HG02763 (cell line): ENCODE measurements around the gene LMCD1.

ENCODE experiments used
- ATAC-seq: cut with Tn5 transposase; IDR thresholded peaks from one replicate; pipeline ENCODE4 v1.9.1; 2021; ENCODE audit warnings: mild to moderate bottlenecking, moderate library complexity; ENCODE audit not compliant: unreplicated experiment

Gene LMCD1

GRCh38 chr3:8501371-8502131 is at the start of gene LMCD1:
LMCD1 (plus strand) TSS chr3:8501823; CDS start chr3:8501939, 116 bp downstream.
- ATAC-seq: peak; percentile 96

- no peak for ATAC-seq
These were observed 49.5 kb upstream of the LMCD1 start for GRCh38 chr3:8452112-8452511.

DNA sequence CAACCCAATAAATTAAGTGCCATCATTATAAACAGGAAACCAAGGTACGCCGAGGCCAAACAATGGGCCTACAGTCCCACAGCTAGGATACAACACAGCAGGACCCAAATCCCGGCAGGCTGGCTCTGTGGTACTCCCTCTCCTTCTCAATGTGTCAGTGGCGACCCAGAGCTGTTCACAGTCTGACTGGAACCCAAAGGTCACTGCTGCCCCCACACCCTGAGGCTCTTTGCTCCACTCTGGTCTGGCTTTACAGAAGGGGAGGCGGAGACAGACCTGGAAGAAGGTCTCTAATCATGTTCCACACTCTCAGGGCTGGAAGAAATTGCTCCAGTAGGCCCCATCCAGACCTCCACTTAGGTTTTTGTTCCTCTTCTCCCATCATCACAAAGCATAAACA is 48.5 kb upstream of the LMCD1 start:
- ATAC-seq: no peak

DNA sequence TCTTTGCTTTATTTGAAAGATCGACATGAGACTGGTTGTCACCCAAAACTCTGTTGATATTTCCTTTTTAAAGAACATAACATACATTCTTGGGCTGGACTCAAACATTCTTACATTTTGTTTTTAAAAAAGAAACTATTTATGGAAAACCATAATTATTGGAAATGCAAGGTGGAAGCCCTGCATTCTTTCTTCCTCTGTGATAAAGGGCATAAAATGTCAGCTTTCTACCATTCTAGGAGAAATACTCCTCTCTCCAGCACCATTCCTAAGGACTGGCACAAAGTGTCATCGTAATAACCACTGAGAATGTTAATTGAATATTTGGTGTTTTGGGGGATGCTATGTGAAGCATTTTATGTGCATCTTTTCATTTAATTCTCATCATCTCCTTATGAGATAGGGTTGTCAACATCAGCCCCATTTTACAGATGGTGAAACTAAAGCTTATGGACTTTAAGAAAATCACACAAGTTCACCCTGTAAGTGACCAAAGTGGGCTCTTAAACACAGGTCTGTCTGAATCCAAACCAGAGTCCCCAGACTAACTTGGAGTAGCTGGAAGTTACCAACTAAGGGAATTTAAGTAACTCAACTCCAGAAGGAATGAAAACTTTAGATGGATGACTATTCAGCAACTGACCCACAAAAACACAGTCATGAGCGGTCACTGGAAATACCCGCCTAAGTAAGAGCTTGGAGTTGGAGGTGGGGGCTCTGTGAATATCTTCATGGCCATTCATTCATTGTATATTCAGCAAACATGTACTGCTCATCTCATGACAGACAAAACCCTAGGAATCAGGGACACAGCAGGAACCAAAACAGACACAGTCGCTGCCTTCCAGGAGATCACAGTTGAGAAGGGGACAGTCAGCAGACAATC is 45.9 kb upstream of the LMCD1 start:
- no peak for ATAC-seq

- ATAC-seq: no peak
These were observed 45.2 kb upstream of the LMCD1 start for GRCh38 chr3:8456412-8456811.

DNA sequence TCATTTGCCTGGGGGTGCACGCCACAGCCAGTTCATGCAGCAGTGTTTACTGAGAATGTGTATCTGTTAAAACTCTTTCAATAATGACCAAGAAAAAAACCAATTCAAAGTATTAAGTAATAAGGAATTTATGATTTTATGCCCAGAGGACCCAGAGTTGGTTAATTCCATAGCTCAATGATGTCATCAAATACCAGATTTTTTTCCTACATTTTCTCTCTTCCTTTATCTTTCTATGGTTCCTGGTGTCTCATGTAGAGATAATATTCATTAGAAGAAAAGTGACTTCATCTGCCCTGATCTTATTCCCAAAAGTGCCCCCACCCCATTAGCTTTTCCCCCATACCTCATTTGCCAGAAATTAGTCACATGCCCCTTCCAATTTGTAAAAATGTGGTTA is 44.6 kb upstream of the LMCD1 start:
- no peak for ATAC-seq

GRCh38 chr3:8458238-8458661 is 43.4 kb upstream of the LMCD1 start:
- no peak for ATAC-seq

DNA sequence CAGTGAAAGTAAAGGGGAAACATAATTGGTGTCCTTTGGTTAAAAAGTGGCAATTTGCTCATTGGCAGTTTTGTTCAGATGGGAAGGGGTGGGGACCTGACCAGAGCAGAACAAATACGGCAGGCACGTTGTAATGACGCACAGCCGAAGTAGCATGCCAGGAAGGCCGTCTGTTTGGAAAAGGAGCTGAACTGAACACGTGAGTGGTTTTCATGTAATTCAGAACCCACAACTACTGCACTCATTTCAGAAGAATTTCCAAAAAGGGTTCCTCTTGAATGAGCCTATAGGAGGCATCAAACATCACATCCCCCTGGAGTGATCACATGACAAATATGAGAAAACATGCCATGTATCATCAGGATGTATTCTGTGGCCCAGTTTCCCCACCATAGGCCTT is 42.9 kb upstream of the LMCD1 start:
- no peak for ATAC-seq

DNA sequence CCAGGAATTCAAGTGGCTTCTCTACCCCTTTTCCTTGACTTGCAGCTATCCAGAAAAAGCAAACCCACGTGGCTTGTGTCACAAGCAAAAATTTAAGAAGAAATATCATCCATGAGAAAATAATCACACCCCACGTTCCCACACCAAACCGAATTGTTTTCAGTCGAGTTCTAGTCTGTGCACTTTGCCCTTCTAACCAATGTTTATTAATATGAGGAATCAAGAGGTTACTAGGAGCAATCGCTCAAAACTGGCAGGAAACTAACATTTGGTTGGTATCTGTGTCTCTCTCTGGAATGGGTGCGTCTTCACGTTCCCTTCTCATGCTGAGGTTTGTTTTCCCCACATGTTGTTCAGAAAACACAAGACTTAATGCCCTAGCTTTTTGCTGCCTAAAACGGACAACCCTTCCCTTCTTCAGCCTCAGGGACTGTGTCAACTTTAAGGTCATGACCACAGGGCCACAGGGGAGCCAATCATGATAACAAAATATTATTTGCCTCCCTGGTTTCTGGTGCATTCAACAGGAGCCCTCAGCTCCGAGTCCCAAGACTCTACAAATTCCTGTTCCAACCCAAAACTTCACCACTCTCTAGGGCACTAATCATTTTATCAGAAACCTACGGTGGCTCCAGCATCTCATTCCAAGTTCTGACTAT is 41.4 kb upstream of the LMCD1 start:
- no peak for ATAC-seq

- no peak for ATAC-seq
These were observed 40.7 kb upstream of the LMCD1 start for GRCh38 chr3:8460815-8461456.

- no peak for ATAC-seq
These were observed 37.0 kb upstream of the LMCD1 start for GRCh38 chr3:8464668-8465067.

DNA sequence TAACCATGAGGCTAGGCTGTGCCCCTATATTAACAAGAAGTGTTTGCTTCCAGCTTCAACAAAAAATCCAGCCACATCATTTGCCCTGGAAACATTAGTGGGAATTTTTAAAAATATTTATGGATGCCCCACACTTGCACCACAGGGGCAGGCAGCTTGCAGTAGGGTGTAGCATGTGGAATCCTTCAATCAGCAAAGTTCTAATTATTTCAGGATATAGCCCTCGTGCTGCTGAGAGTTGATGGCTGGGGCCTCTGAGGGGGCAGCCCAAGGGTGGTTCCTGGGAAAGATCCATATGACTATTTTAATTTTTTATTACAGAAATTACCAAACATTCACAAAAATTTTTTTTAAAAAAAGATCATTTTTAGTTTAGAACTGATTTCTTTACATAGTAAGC is 35.1 kb upstream of the LMCD1 start:
- ATAC-seq: no peak

GRCh38 chr3:8470801-8471200 is 30.8 kb upstream of the LMCD1 start:
- no peak for ATAC-seq

GRCh38 chr3:8472549-8472948 is 29.1 kb upstream of the LMCD1 start:
- ATAC-seq: no peak

- ATAC-seq: no peak
These were observed 28.6 kb upstream of the LMCD1 start for GRCh38 chr3:8473029-8473428.

DNA sequence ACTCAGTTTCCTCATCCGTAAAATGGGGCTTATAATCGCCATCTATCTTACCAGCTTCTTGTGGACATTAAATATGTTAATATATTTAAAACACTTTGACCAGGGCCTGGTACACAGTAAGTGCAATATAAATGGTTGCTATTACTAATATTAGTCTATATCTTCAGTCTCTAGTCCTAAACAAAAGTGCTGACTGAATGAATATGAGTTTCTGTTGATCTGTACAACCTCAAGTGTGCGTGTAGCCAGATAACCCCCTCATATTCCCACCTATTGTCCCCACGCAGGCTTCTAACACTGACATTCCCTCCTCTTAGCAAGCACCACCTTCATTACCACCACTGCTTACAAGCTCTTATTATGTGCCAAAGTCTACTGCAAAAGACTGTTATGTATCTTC is 27.6 kb upstream of the LMCD1 start:
- no peak for ATAC-seq

- ATAC-seq: no peak
These were observed 26.6 kb upstream of the LMCD1 start for GRCh38 chr3:8474991-8475390.

DNA sequence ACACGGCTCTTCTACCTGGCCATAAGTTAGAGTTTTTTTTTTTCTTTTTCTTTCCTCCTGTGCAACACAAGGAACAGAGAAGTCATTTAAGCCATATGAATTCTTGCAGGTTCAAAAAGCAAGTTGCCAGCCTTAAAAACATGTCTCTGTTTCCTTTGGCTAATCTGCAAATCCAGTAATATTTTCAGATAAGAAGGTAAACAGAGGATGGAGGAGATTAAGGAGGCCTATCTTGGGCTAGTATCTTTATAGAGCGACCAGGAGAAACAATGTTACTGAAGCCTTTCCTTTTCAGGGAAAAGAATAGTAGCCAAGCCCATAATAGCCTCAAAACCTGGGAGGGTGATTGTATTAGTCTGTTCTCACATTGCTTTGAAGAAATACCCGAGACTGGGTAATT is 20.9 kb upstream of the LMCD1 start:
- ATAC-seq: no peak

DNA sequence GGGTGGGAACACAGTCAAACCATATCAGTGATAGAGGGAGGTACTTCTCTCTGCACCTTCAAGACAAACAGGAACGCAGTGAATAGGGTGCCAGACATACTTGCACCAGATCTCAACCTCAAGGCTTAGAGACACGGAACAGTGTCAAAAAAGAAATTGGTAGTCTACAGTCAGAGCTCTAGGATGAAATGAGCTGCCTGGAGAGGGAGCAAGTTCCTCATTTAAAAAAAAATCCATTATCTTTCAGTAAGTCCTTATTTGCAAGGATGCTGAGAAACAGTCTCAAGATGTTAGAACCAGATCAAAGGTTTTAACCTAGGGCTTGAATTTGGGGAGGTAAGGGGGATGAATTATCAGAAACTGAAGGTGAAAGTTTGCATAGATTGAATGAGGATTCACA is 20.2 kb upstream of the LMCD1 start:
- no peak for ATAC-seq

GRCh38 chr3:8482263-8482662 is 19.4 kb upstream of the LMCD1 start:
- no peak for ATAC-seq
